Measurements from ENCODE around the gene PDXP.

DNA sequence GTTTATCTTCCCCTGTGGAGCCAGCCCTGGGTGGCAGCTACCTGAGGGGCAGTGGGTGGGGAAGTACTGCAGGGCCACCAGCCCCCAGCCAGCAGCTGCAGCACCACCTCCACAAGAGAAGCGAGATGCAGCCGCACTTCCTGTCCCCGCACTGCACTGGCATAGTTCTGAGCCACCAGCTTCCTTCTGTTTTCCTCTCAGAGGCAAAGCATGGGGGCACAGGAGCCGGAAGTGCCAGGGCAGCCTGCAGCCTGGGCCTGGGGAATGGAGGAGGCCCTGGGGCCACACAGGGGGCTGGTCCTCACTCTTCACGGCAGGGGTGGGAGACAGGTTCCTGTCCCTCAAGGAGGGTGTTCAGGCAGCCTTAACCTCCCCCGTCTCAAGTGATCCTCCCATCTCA, 31.0 kb upstream of the PDXP start:
- TF ChIP-seq FOXP1 (IDR thresholded peaks at IDR 0.05) (no peak), FOXP1 (CRISPR knock-in tag; IDR thresholded peaks at IDR 0.05) (no peak), NFRKB (IDR thresholded peaks at IDR 0.05) (no peak), HOXA5 (CRISPR knock-in tag; IDR thresholded peaks at IDR 0.05) (no peak), AGO1 (IDR thresholded peaks at IDR 0.05; ENCODE audit: low read depth, low read length, poor library complexity, severe bottlenecking) (no peak)
- TF ChIP-seq, protein P1, sequence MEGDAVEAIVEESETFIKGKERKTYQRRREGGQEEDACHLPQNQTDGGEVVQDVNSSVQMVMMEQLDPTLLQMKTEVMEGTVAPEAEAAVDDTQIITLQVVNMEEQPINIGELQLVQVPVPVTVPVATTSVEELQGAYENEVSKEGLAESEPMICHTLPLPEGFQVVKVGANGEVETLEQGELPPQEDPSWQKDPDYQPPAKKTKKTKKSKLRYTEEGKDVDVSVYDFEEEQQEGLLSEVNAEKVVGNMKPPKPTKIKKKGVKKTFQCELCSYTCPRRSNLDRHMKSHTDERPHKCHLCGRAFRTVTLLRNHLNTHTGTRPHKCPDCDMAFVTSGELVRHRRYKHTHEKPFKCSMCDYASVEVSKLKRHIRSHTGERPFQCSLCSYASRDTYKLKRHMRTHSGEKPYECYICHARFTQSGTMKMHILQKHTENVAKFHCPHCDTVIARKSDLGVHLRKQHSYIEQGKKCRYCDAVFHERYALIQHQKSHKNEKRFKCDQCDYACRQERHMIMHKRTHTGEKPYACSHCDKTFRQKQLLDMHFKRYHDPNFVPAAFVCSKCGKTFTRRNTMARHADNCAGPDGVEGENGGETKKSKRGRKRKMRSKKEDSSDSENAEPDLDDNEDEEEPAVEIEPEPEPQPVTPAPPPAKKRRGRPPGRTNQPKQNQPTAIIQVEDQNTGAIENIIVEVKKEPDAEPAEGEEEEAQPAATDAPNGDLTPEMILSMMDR (CRISPR knock-in tag; IDR thresholded peaks at IDR 0.05): no peak
- TF ChIP-seq, protein P2, sequence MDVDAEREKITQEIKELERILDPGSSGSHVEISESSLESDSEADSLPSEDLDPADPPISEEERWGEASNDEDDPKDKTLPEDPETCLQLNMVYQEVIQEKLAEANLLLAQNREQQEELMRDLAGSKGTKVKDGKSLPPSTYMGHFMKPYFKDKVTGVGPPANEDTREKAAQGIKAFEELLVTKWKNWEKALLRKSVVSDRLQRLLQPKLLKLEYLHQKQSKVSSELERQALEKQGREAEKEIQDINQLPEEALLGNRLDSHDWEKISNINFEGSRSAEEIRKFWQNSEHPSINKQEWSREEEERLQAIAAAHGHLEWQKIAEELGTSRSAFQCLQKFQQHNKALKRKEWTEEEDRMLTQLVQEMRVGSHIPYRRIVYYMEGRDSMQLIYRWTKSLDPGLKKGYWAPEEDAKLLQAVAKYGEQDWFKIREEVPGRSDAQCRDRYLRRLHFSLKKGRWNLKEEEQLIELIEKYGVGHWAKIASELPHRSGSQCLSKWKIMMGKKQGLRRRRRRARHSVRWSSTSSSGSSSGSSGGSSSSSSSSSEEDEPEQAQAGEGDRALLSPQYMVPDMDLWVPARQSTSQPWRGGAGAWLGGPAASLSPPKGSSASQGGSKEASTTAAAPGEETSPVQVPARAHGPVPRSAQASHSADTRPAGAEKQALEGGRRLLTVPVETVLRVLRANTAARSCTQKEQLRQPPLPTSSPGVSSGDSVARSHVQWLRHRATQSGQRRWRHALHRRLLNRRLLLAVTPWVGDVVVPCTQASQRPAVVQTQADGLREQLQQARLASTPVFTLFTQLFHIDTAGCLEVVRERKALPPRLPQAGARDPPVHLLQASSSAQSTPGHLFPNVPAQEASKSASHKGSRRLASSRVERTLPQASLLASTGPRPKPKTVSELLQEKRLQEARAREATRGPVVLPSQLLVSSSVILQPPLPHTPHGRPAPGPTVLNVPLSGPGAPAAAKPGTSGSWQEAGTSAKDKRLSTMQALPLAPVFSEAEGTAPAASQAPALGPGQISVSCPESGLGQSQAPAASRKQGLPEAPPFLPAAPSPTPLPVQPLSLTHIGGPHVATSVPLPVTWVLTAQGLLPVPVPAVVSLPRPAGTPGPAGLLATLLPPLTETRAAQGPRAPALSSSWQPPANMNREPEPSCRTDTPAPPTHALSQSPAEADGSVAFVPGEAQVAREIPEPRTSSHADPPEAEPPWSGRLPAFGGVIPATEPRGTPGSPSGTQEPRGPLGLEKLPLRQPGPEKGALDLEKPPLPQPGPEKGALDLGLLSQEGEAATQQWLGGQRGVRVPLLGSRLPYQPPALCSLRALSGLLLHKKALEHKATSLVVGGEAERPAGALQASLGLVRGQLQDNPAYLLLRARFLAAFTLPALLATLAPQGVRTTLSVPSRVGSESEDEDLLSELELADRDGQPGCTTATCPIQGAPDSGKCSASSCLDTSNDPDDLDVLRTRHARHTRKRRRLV (CRISPR knock-in tag; IDR thresholded peaks at IDR 0.05): no peak

Measured in HepG2 (cell line).